IgD-negative memory B cell (primary cell): ENCODE data around the gene CFHR5. TPM values are rescaled to one million over a fixed set of nuclear protein-coding genes. Genes with fewer than 3 reads are reported as not detected.

Source experiments
- H3K27ac Mint-ChIP-seq, 3 donors: one replicate each; pipeline ENCODE4 v1.8.0; 2020 to 2022; ENCODE audit warnings: mild to moderate bottlenecking in 3 of 3, mixed read lengths in 3 of 3, moderate library complexity in 1 of 3
- H3K27me3 Mint-ChIP-seq: one replicate; pipeline ENCODE4 v1.8.0; 2021; ENCODE audit warnings: mixed read lengths
- H3K36me3 Mint-ChIP-seq: one replicate; pipeline ENCODE4 v1.8.0; 2020; ENCODE audit warnings: mild to moderate bottlenecking, mixed read lengths
- H3K4me1 Mint-ChIP-seq, 3 donors: one replicate each; pipeline ENCODE4 v1.8.0; 2020 to 2022; ENCODE audit warnings: mixed read lengths in 3 of 3, mild to moderate bottlenecking in 1 of 3
- H3K4me3 Mint-ChIP-seq, 4 donors: one replicate each; pipeline ENCODE4 v1.8.0; 2020 to 2022; ENCODE audit warnings: mild to moderate bottlenecking in 4 of 4, mixed read lengths in 4 of 4, moderate library complexity in 3 of 4
- H3K9me3 Mint-ChIP-seq, 3 donors: one replicate each; pipeline ENCODE4 v1.8.0; 2020 to 2021; ENCODE audit warnings: mixed read lengths in 3 of 3, mild to moderate bottlenecking in 1 of 3
- polyA plus RNA-seq: library from polyadenylated mRNA; unstranded; fragments of 300-500 nt; fragmentation: Illumina TruSeq; gene quantifications from one replicate; pipeline ENCODE4 v1.2.3, GENCODE V29; 2021

Gene CFHR5
- polyA plus RNA-seq, 1 donor from 2014 or later = not detected

DNA sequence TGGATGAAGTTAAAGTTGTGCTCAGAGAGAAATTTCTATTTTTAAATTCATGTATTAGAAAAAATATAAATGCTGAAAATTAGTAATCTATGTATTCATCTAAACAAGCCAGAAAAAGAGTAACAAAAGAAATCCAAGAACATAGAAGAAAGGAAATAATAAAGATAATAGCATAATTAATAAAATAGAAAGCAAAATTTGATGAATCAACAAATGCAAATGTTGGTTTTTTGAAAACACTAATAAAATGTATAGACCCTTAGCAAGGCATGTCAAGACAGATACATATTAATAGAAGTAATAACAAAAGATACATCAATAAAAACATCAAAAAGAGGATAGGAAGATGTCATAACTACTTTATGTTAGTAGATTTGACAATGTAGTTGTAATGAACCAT lies 71.7 kb downstream of the CFHR5 start:
- Mint-ChIP-seq H3K4me3 (no peak overlapping the region), H3K27ac (no peak overlapping the region), H3K9me3 (peaks cover 0 to 8% (median 7%) of the 10 kb centered on the region in 3 donors), H3K27me3 (no peaks in the 10 kb centered on the region), H3K4me1 (no peaks in the 10 kb centered on the region), H3K36me3 (no peaks in the 10 kb centered on the region)

Other genes with a start within 250 kb of the CFHR5 start
- not detected for gene CFHR3, start 202.7 kb upstream of the CFHR5 start, polyA plus RNA-seq
- not detected for gene CFHR1, start 157.8 kb upstream of the CFHR5 start, polyA plus RNA-seq
- gene CFHR4, start 89.5 kb upstream of the CFHR5 start, polyA plus RNA-seq = not detected
- gene CFHR2, start 33.8 kb upstream of the CFHR5 start, polyA plus RNA-seq = not detected
- gene F13B, start 89.7 kb downstream of the CFHR5 start, polyA plus RNA-seq = not detected
- 0.04 TPM for gene ASPM, start 169.1 kb downstream of the CFHR5 start, polyA plus RNA-seq
- gene ZBTB41, start 223.7 kb downstream of the CFHR5 start, polyA plus RNA-seq = 2.7 TPM